Liver (tissue), 9 donors: ENCODE measurements around the gene PITRM1. TPM values are rescaled to one million over a fixed set of nuclear protein-coding genes. Genes with fewer than 3 reads are reported as not detected.

ENCODE experiments used
- DNase-seq: peaks from one replicate; pipeline ENCODE4 v3.0.0-alpha.2; 2017; ENCODE audit warnings: low spot score
- H3K27ac ChIP-seq, 2 donors: one replicate each; pipeline ENCODE4 v1.7.0; 2013; ENCODE audit warnings: inconsistent platforms in 2 of 2, low read length in 2 of 2, control low read depth in 1 of 2, low read depth in 1 of 2, mild to moderate bottlenecking in 1 of 2
- H3K27me3 ChIP-seq, 4 donors: one replicate each; pipeline versions ENCODE4 v1.6.1 to v1.7.0; 2013; ENCODE audit warnings: low read length in 3 of 4, inconsistent platforms in 1 of 4, mild to moderate bottlenecking in 1 of 4, moderate library complexity in 1 of 4; ENCODE audit not compliant: control insufficient read depth in 4 of 4, insufficient read depth in 4 of 4
- H3K36me3 ChIP-seq, 4 donors: one replicate each; pipeline versions ENCODE4 v1.6.1 to v1.7.0; 2013; ENCODE audit warnings: low read length in 3 of 4, mild to moderate bottlenecking in 3 of 4, low read depth in 1 of 4, moderate library complexity in 1 of 4; ENCODE audit not compliant: control insufficient read depth in 4 of 4, insufficient read depth in 3 of 4
- H3K4me1 ChIP-seq, 4 donors: one replicate each; pipeline versions ENCODE4 v1.6.1 to v1.7.0; 2013; ENCODE audit warnings: low read length in 3 of 4, mild to moderate bottlenecking in 3 of 4, moderate library complexity in 1 of 4; ENCODE audit not compliant: control insufficient read depth in 4 of 4, insufficient read depth in 4 of 4
- H3K4me3 ChIP-seq, 3 donors: one replicate each; pipeline versions ENCODE4 v1.6.1 to v1.7.0; 2013; ENCODE audit warnings: low read length in 3 of 3, control low read depth in 1 of 3, low read depth in 1 of 3, mild to moderate bottlenecking in 1 of 3
- H3K9ac ChIP-seq, 2 donors: one replicate each; pipeline ENCODE4 v1.7.0; 2013; ENCODE audit warnings: low read length in 2 of 2, mild to moderate bottlenecking in 2 of 2, moderate library complexity in 2 of 2, control low read depth in 1 of 2, low read depth in 1 of 2
- H3K9me3 ChIP-seq, 4 donors: one replicate each; pipeline versions ENCODE4 v1.6.1 to v1.7.0; 2013; ENCODE audit warnings: low read length in 3 of 4; ENCODE audit not compliant: control insufficient read depth in 4 of 4
- EGR1 ChIP-seq, 2 donors: IDR thresholded peaks; 2 replicates each; pipeline ENCODE4 v1.6.1; 2016 to 2018; ENCODE audit warnings: antibody characterized with exemption in 2 of 2, low read depth in 2 of 2
- FOXA1 ChIP-seq: IDR thresholded peaks from 2 replicates; pipeline ENCODE4 v1.6.1; 2016; ENCODE audit warnings: antibody characterized with exemption
- FOXA2 ChIP-seq: IDR thresholded peaks from 2 replicates; pipeline ENCODE4 v1.6.1; 2016; ENCODE audit warnings: antibody characterized with exemption
- GABPA ChIP-seq, 2 donors: IDR thresholded peaks in 1 of 2; conservative IDR thresholded peaks in 1 of 2; 2 replicates each; pipeline ENCODE4 v1.6.1; 2016; ENCODE audit warnings: antibody characterized with exemption in 2 of 2, mild to moderate bottlenecking in 1 of 2, moderate library complexity in 1 of 2
- HNF4A ChIP-seq, 2 donors: conservative IDR thresholded peaks; 2 replicates each; pipeline ENCODE4 v1.6.1; 2016; ENCODE audit warnings: antibody characterized with exemption in 2 of 2, mild to moderate bottlenecking in 2 of 2
- HNF4G ChIP-seq: IDR thresholded peaks from 2 replicates; pipeline ENCODE4 v1.6.1; 2016; ENCODE audit warnings: antibody characterized with exemption
- JUND ChIP-seq, 2 donors: IDR thresholded peaks; 2 replicates each; pipeline ENCODE4 v1.6.1; 2016; ENCODE audit warnings: antibody characterized with exemption in 2 of 2
- NR2F2 ChIP-seq: IDR thresholded peaks from 2 replicates; pipeline ENCODE4 v1.6.1; 2016; ENCODE audit warnings: antibody characterized with exemption
- RAD21 ChIP-seq, 2 donors: IDR thresholded peaks; 2 replicates each; pipeline ENCODE4 v1.6.1; 2016; ENCODE audit warnings: antibody characterized with exemption in 2 of 2, mild to moderate bottlenecking in 2 of 2
- RXRA ChIP-seq, 2 donors: IDR thresholded peaks; 2 replicates each; pipeline ENCODE4 v1.6.1; 2017 to 2018; ENCODE audit warnings: antibody characterized with exemption in 2 of 2, mild to moderate bottlenecking in 1 of 2
- SP1 ChIP-seq: IDR thresholded peaks from 2 replicates; pipeline ENCODE4 v1.6.1; 2018; ENCODE audit warnings: antibody characterized with exemption, mild to moderate bottlenecking
- TAF1 ChIP-seq: conservative IDR thresholded peaks from 2 replicates; pipeline ENCODE4 v1.6.1; 2016; ENCODE audit warnings: antibody characterized with exemption, mild to moderate bottlenecking
- YY1 ChIP-seq: IDR thresholded peaks from 2 replicates; pipeline ENCODE4 v1.6.1; 2016; ENCODE audit warnings: antibody characterized with exemption, mild to moderate bottlenecking
- WGBS: extraction: QIAGEN DNeasy Blood & Tissue Kit; methylation state at CpG from one replicate; pipeline ENCODE4 v1.1.7; 2013; 5-methylcytosine and 5-hydroxymethylcytosine counted together
- polyA plus RNA-seq, 2 donors: library from polyadenylated mRNA; stranded (reverse) in 1 of 2; unstranded in 1 of 2; fragments of 200-250 nt in 1 of 2; fragments of >200 nt in 1 of 2; fragmentation: Nextera tagmentation in 1 of 2; extraction: Ambion mirVana in 1 of 2; gene quantifications; one replicate each; pipeline versions ENCODE4 v1.2.1 to v1.2.3, GENCODE V29; 2013 to 2015
- total RNA-seq, 2 donors: library from RNA; depleted of rRNA; stranded (reverse); fragments of >200 nt; gene quantifications; one replicate each; pipeline ENCODE4 v1.2.3, GENCODE V29; 2014
- TF ChIP-seq, protein P1 (sequence below): IDR thresholded peaks from 2 replicates; pipeline ENCODE4 v1.6.1; 2016; ENCODE audit warnings: antibody characterized with exemption
- TF ChIP-seq, protein P2 (sequence below): IDR thresholded peaks from 2 replicates; pipeline ENCODE4 v1.6.1; 2016; ENCODE audit warnings: antibody characterized with exemption
- TF ChIP-seq, protein P3 (sequence below): fragments of 150-350 bp; IDR thresholded peaks from 2 replicates; pipeline ENCODE4 v1.5.1; 2017; ENCODE audit warnings: improper control_type of control experiment, low read depth, low read length; ENCODE audit not compliant: missing input control
- TF ChIP-seq, protein P4 (sequence below): IDR thresholded peaks from 2 replicates; pipeline ENCODE4 v1.6.1; 2016; ENCODE audit warnings: antibody characterized with exemption, mild to moderate bottlenecking
- TF ChIP-seq, protein P5 (sequence below): IDR thresholded peaks from 2 replicates; pipeline ENCODE4 v1.6.1; 2016; ENCODE audit warnings: antibody characterized with exemption
- donor health status: healthy.
- donor health status: healthy.
- donor health status: healthy.
- donor health status: healthy.
- donor health status: healthy.

Gene PITRM1
- total and polyA plus RNA-seq, 4 donors: 21.1 to 43.1 (median 27.7) TPM

DNA sequence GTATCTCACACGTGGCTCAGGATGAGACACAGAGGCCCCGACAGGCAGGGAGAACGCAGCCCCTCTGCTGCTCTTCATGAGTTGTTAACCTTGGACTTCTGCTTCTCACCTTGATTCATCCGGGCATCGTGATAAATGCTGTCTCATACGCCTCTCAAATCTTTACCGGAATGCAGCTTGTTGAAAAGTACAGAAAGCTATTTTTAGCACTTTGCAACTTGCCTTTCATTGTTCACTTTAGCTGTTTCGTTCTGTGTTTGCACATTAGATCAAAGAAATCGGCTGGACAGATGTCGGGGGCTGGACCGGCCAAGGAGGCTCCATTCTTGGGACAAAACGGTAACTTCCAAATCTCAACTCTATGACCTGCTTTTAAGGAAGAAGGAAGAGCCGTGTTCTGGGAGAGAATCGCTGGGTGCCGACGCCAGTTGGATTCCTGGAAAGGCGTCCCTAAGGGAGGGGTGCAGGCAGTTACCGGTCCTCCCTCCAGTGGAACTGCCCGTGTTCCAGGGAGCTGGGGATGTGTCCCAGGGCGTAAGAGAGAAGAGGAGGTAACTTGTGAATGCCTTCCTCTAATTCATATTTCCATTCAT lies 56.0 kb downstream of the PITRM1 start:
- TF ChIP-seq FOXA2 (no peak), GABPA (IDR thresholded peaks at IDR 0.05 in 1 of 2, conservative IDR thresholded peaks at IDR 0.05 in 1 of 2) (no peak), HNF4A (conservative IDR thresholded peaks at IDR 0.05) (no peak), HNF4G (no peak), EGR1 (IDR thresholded peaks at IDR 0.05; ENCODE audit: low read depth in 2 of 2) (no peak), YY1 (no peak), NR2F2 (no peak), RAD21 (IDR thresholded peaks at IDR 0.05) (no peak), JUND (IDR thresholded peaks at IDR 0.05) (no peak), SP1 (no peak), RXRA (IDR thresholded peaks at IDR 0.05) (no peak), FOXA1 (no peak), TAF1 (no peak)
- TF ChIP-seq, protein P1, sequence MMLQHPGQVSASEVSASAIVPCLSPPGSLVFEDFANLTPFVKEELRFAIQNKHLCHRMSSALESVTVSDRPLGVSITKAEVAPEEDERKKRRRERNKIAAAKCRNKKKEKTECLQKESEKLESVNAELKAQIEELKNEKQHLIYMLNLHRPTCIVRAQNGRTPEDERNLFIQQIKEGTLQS: no peak
- TF ChIP-seq, protein P2, sequence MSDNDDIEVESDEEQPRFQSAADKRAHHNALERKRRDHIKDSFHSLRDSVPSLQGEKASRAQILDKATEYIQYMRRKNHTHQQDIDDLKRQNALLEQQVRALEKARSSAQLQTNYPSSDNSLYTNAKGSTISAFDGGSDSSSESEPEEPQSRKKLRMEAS: no peak
- TF ChIP-seq, protein P3, sequence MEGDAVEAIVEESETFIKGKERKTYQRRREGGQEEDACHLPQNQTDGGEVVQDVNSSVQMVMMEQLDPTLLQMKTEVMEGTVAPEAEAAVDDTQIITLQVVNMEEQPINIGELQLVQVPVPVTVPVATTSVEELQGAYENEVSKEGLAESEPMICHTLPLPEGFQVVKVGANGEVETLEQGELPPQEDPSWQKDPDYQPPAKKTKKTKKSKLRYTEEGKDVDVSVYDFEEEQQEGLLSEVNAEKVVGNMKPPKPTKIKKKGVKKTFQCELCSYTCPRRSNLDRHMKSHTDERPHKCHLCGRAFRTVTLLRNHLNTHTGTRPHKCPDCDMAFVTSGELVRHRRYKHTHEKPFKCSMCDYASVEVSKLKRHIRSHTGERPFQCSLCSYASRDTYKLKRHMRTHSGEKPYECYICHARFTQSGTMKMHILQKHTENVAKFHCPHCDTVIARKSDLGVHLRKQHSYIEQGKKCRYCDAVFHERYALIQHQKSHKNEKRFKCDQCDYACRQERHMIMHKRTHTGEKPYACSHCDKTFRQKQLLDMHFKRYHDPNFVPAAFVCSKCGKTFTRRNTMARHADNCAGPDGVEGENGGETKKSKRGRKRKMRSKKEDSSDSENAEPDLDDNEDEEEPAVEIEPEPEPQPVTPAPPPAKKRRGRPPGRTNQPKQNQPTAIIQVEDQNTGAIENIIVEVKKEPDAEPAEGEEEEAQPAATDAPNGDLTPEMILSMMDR: no peak
- TF ChIP-seq, protein P4, sequence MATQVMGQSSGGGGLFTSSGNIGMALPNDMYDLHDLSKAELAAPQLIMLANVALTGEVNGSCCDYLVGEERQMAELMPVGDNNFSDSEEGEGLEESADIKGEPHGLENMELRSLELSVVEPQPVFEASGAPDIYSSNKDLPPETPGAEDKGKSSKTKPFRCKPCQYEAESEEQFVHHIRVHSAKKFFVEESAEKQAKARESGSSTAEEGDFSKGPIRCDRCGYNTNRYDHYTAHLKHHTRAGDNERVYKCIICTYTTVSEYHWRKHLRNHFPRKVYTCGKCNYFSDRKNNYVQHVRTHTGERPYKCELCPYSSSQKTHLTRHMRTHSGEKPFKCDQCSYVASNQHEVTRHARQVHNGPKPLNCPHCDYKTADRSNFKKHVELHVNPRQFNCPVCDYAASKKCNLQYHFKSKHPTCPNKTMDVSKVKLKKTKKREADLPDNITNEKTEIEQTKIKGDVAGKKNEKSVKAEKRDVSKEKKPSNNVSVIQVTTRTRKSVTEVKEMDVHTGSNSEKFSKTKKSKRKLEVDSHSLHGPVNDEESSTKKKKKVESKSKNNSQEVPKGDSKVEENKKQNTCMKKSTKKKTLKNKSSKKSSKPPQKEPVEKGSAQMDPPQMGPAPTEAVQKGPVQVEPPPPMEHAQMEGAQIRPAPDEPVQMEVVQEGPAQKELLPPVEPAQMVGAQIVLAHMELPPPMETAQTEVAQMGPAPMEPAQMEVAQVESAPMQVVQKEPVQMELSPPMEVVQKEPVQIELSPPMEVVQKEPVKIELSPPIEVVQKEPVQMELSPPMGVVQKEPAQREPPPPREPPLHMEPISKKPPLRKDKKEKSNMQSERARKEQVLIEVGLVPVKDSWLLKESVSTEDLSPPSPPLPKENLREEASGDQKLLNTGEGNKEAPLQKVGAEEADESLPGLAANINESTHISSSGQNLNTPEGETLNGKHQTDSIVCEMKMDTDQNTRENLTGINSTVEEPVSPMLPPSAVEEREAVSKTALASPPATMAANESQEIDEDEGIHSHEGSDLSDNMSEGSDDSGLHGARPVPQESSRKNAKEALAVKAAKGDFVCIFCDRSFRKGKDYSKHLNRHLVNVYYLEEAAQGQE: no peak
- TF ChIP-seq, protein P5, sequence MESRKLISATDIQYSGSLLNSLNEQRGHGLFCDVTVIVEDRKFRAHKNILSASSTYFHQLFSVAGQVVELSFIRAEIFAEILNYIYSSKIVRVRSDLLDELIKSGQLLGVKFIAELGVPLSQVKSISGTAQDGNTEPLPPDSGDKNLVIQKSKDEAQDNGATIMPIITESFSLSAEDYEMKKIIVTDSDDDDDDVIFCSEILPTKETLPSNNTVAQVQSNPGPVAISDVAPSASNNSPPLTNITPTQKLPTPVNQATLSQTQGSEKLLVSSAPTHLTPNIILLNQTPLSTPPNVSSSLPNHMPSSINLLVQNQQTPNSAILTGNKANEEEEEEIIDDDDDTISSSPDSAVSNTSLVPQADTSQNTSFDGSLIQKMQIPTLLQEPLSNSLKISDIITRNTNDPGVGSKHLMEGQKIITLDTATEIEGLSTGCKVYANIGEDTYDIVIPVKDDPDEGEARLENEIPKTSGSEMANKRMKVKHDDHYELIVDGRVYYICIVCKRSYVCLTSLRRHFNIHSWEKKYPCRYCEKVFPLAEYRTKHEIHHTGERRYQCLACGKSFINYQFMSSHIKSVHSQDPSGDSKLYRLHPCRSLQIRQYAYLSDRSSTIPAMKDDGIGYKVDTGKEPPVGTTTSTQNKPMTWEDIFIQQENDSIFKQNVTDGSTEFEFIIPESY: no peak
- H3K4me3 ChIP-seq: no peak overlapping the region
- H3K36me3 ChIP-seq: peaks cover 0 to 3% (median 0%) of the 10 kb centered on the region in 4 donors
- 79% methylated on average over 20 of the region's 20 CpGs for WGBS
- H3K9me3 ChIP-seq: no peaks in the 10 kb centered on the region
- no peaks in the 10 kb centered on the region for H3K27me3 ChIP-seq
- DNase-seq: no peak
- H3K9ac ChIP-seq: no peak overlapping the region
- no peak overlapping the region for H3K27ac ChIP-seq
- peaks cover 0 to 7% (median 2%) of the 10 kb centered on the region in 4 donors for H3K4me1 ChIP-seq
